ENCODE data around the gene HOXA10. TPM values are rescaled to one million over a fixed set of nuclear protein-coding genes. Genes with fewer than 3 reads are reported as not detected.

HOXA10 gene
- total RNA-seq, 1 donor from 2014 or later, result not detected

DNA sequence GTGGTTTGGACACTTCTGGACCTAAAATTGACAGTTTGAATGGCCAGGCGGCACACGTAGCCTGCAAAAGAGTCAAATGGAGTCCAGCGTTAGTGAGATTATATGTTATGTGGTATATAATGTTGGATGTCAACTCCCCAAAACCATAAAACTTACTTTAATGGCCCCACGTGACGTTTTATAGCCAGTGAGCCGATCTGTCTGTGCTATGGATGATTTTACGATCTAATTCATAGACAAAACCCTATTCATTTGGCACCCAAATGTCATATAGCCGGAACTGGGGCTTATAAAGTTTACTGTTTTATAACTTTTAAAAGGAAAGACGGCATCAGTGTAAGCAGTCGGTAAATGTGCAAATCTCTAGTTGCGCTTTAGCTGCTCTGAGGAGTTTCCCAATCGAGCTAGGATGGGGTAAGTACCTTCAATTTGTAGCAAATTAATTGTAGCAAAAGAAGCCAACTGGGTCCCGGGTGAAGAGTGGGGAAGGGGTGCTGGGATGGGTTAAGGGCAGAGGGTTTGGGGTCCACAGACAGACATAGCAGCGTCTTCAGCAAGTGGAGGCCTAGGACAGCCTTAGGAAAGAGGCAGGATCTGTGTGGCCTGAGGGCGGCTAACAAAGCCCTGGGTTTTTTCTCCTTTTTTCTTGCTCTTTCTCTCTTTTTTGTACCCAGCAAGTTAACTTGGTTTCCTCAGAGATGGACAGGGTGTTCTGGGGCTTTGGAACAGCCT is 33.8 kb downstream of the HOXA10 start:
- H3K27me3 ChIP-seq (ENCODE audit: low read depth), result peaks cover 100% of the 10 kb centered on the region
- TF ChIP-seq, protein P1, sequence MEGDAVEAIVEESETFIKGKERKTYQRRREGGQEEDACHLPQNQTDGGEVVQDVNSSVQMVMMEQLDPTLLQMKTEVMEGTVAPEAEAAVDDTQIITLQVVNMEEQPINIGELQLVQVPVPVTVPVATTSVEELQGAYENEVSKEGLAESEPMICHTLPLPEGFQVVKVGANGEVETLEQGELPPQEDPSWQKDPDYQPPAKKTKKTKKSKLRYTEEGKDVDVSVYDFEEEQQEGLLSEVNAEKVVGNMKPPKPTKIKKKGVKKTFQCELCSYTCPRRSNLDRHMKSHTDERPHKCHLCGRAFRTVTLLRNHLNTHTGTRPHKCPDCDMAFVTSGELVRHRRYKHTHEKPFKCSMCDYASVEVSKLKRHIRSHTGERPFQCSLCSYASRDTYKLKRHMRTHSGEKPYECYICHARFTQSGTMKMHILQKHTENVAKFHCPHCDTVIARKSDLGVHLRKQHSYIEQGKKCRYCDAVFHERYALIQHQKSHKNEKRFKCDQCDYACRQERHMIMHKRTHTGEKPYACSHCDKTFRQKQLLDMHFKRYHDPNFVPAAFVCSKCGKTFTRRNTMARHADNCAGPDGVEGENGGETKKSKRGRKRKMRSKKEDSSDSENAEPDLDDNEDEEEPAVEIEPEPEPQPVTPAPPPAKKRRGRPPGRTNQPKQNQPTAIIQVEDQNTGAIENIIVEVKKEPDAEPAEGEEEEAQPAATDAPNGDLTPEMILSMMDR (IDR thresholded peaks at IDR 0.05; ENCODE audit: borderline replicate concordance), result no peak
- intact Hi-C loops (cut with micrococcal nuclease), result no loop called here
- peaks cover 37% of the 10 kb centered on the region for H3K4me1 ChIP-seq
- H3K9me3 ChIP-seq (replicated peaks), result no peaks in the 10 kb centered on the region
- H3K36me3 ChIP-seq, result no peaks in the 10 kb centered on the region
- H3K4me3 ChIP-seq, result no peak overlapping the region
- no peak overlapping the region for H3K27ac ChIP-seq (replicated peaks)
- DNase-seq, result no peak

DNA sequence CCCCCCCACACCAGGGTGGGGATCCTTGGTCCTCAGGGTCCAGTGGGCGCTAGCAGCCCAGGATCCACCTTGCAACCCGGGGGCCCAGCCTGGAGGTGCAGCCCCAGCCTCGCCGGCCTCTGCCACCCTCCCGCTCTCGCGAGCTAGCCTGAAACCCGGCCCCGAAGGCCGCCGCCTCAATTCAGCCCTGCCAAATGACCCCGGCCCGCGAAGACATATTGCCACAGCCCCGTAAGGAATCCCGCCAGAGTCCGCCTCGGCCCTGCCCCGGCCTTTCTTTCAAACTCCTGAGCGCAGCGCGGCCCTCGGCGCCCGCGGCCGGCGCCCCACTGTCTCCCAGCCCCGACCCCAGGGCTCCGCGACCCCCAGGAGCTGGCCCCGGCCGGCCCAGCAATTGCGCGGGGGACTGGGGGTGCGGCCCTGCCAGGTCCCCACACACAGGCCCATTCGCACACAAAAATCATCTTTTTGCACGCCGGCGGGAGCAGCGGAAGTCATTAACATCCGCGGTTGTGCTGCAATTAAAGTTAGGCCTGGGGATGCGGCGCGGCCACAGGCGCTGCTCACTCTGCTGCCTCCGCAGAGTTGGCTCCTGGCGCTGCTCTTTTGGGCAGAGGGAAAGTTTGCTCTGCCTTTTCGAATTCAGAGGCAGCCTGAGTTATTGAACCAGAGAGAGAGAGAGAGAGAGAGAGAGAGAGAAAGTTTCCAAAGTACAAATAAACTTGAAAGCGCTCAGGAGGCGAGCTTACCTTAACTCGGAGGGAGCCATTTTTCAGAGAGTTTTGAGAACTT is 34.6 kb downstream of the HOXA10 start:
- TF ChIP-seq, protein P1 (IDR thresholded peaks at IDR 0.05; ENCODE audit: borderline replicate concordance), result no peak
- intact Hi-C loops (cut with micrococcal nuclease), result no loop called here
- H3K9me3 ChIP-seq (replicated peaks), result no peaks in the 10 kb centered on the region
- H3K36me3 ChIP-seq, result no peaks in the 10 kb centered on the region
- peaks cover 30% of the 10 kb centered on the region for H3K4me1 ChIP-seq
- peaks cover 100% of the 10 kb centered on the region for H3K27me3 ChIP-seq (ENCODE audit: low read depth)
- no peak for DNase-seq
- no peak overlapping the region for H3K4me3 ChIP-seq
- H3K27ac ChIP-seq (replicated peaks), result no peak overlapping the region

DNA sequence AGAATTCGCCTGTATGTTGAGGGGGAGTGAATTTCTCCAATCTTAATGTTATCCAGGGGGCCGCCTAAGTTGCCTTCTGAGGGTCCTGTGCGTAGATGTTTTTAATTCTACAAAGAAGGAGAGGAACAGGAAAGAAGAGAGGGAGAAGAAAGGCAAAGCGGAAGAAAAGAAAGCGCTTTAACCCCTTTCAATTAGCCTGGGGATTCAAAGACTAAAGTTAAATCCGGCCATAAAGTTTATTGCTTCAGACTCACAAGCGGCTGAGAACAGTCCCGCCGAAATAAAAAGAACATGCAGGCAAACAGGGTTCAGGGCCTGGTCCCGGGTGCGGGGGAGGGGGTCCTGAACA is 35.2 kb downstream of the HOXA10 start:
- Histone ChIP-seq H3K4me3 (no peak overlapping the region), H3K4me1 (peaks cover 27% of the 10 kb centered on the region)
- intact Hi-C loops (cut with micrococcal nuclease), result no loop called here

DNA sequence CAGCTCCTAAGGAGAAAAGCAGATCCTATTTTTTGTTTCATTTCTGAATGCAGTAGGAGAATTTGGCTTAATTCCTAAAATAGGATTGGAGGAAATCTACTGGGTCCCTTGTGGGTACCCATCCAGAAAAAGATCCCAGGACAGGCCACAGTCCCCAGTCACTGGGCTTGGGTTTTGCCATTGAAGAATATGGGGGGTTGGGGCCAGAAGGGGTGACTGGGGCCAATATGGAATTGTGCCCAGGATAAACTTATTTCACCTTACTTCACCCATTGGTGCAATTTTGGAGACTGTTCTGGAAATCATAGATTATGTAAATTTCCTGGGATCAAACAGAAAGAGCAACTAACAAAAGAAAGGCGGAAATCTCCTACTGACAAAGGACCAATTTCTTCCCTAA is 35.6 kb downstream of the HOXA10 start:
- H3K27ac ChIP-seq (replicated peaks), result no peak overlapping the region
- no peaks in the 10 kb centered on the region for H3K9me3 ChIP-seq (replicated peaks)
- no peak for DNase-seq
- TF ChIP-seq, protein P1 (IDR thresholded peaks at IDR 0.05; ENCODE audit: borderline replicate concordance), result no peak
- no peaks in the 10 kb centered on the region for H3K36me3 ChIP-seq
- H3K4me3 ChIP-seq, result no peak overlapping the region
- peaks cover 23% of the 10 kb centered on the region for H3K4me1 ChIP-seq
- intact Hi-C loops (cut with micrococcal nuclease), result no loop called here
- peaks cover 100% of the 10 kb centered on the region for H3K27me3 ChIP-seq (ENCODE audit: low read depth)

More for the DNA sequence above, 35.2 kb downstream of the HOXA10 start:
- TF ChIP-seq, protein P1 (IDR thresholded peaks at IDR 0.05; ENCODE audit: borderline replicate concordance), result no peak
- Histone ChIP-seq H3K27ac (replicated peaks) (no peak overlapping the region), H3K36me3 (no peaks in the 10 kb centered on the region), H3K9me3 (replicated peaks) (no peaks in the 10 kb centered on the region), H3K27me3 (ENCODE audit: low read depth) (peaks cover 100% of the 10 kb centered on the region)
- no peak for DNase-seq

DNA sequence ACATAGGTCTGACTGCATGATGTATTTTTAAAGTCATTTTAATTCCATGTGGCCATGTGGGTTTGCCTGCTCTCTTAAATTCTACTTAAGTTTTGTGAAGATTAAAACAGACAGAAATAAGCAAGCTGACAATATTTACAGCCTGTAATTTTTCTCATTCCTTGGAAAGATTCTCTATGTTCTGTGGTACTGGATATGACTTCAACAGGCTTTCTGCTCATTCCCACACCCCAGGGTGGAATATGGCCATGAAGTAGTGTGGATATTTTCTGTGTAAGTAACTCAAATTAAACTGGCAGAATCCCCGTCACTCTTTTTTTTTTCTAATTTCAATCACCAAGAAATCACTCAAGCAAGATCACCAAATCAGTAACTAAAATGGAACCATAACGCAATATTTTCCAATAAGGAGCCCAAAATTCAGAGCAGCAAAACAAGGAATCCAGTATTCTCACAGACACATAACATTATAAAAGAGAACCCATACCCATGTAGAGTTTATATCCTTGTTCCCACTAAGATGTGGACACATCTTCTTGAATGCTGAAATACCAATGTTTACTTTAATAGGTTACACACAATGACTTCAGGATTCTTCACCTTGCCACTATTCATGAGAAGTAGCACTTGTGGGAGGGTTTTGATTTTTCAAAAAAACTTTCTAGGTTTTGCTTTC is 36.3 kb downstream of the HOXA10 start:
- DNase-seq, result no peak
- TF ChIP-seq, protein P1 (IDR thresholded peaks at IDR 0.05; ENCODE audit: borderline replicate concordance), result no peak
- intact Hi-C loops (cut with micrococcal nuclease), result no loop called here
- no peak overlapping the region for H3K4me3 ChIP-seq
- peaks cover 100% of the 10 kb centered on the region for H3K27me3 ChIP-seq (ENCODE audit: low read depth)
- H3K4me1 ChIP-seq, result peaks cover 16% of the 10 kb centered on the region
- no peak overlapping the region for H3K27ac ChIP-seq (replicated peaks)
- no peaks in the 10 kb centered on the region for H3K9me3 ChIP-seq (replicated peaks)
- H3K36me3 ChIP-seq, result no peaks in the 10 kb centered on the region
